Measurements from ENCODE around the gene LITAFD.

The LITAFD gene

DNA sequence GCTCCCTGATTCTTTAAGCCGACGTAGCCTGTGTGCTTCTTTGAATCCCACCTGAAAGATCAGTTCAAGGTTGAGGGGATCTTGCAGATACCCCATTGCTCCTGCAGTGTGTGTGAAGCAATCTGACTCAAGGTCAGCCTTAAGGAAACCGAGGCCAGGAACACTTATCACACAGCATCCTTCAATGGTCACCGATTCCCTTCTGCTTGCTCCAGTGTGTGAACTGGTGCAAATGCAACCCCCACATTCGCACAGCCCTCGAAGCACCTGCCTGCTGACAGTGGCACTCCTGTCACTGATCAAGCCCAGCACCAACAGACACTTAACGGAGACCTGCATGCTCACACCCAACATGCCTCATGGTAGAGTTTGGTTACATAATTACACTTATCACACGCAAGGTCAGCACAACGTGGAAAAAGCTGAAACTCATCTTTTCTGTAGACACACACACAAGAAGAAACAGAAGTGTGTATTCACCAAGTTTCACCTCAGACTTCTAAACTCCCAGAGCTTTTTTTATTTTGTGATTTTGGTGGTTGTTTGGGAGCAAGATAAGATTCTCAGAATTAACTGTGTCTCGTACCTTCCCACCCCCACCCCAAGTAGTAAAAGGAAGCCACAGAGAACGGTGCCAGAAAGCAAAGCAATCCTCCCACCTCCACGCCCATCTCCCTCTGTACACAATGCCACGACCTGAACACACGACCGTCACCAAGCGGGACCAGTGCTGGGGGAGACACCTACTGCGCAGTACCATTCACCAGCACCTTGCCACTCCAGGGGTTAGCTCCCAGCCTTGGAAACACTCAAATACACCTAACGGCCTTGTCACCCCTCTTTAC lies 37.2 kb downstream of the LITAFD start:
- Histone ChIP-seq H4K20me1 (ENCODE audit: control insufficient read depth, insufficient read depth, low read depth, low read length) (peaks cover 12% of the 10 kb centered on the region), H3K4me1 (ENCODE audit: control insufficient read depth, low read length) (peaks cover 6% of the 10 kb centered on the region; the same call in 1 of the 2 replicates), H3K4me3 (ENCODE audit: low read length) (no peak overlapping the region), H3K4me2 (ENCODE audit: low read length) (no peak overlapping the region), H3K9me2 (replicated peaks; ENCODE audit: control insufficient read depth, low read length) (no peaks in the 10 kb centered on the region), H3K9me3 (ENCODE audit: control insufficient read depth, insufficient read depth, low read length) (no peaks in the 10 kb centered on the region), H3K36me3 (ENCODE audit: control insufficient read depth, low read length) (peaks cover 97% of the 10 kb centered on the region), H3K27ac (ENCODE audit: low read depth, low read length) (no peak overlapping the region), H3K27me3 (ENCODE audit: control insufficient read depth, low read length) (no peaks in the 10 kb centered on the region), H3F3A (ENCODE audit: control insufficient read depth, insufficient read depth) (peaks cover 11% of the 10 kb centered on the region), H3K79me2 (ENCODE audit: control insufficient read depth, low read length) (peaks cover 54% of the 10 kb centered on the region)
- TF ChIP-seq EZH2phosphoT487 (IDR thresholded peaks at IDR 0.05; ENCODE audit: borderline replicate concordance, low read length) (no peak), CTCF (IDR thresholded peaks at IDR 0.05; ENCODE audit: low read depth, low read length, poor library complexity, severe bottlenecking) (no peak)

GRCh38 chr16:8919934-8920462 lies 37.8 kb downstream of the LITAFD start:
- Histone ChIP-seq H3K4me3 (ENCODE audit: low read length) (no peak overlapping the region), H3K4me1 (ENCODE audit: control insufficient read depth, low read length) (peaks cover 6% of the 10 kb centered on the region; the same call in 1 of the 2 replicates), H3K27me3 (ENCODE audit: control insufficient read depth, low read length) (no peaks in the 10 kb centered on the region), H3K27ac (ENCODE audit: low read depth, low read length) (no peak overlapping the region), H3K36me3 (ENCODE audit: control insufficient read depth, low read length) (peaks cover 97% of the 10 kb centered on the region), H3K4me2 (ENCODE audit: low read length) (no peak overlapping the region), H4K20me1 (ENCODE audit: control insufficient read depth, insufficient read depth, low read depth, low read length) (peaks cover 13% of the 10 kb centered on the region), H3K79me2 (ENCODE audit: control insufficient read depth, low read length) (peaks cover 54% of the 10 kb centered on the region), H3K9me3 (ENCODE audit: control insufficient read depth, insufficient read depth, low read length) (no peaks in the 10 kb centered on the region), H3F3A (ENCODE audit: control insufficient read depth, insufficient read depth) (peaks cover 11% of the 10 kb centered on the region), H3K9me2 (replicated peaks; ENCODE audit: control insufficient read depth, low read length) (no peaks in the 10 kb centered on the region)
- TF ChIP-seq EZH2phosphoT487 (IDR thresholded peaks at IDR 0.05; ENCODE audit: borderline replicate concordance, low read length) (no peak), CTCF (IDR thresholded peaks at IDR 0.05; ENCODE audit: low read depth, low read length, poor library complexity, severe bottlenecking) (no peak)

GRCh38 chr16:8920645-8921346 lies 38.6 kb downstream of the LITAFD start:
- no peak overlapping the region for H3K4me2 ChIP-seq (ENCODE audit: low read length)
- no peaks in the 10 kb centered on the region for H3K27me3 ChIP-seq (ENCODE audit: control insufficient read depth, low read length)
- peaks cover 6% of the 10 kb centered on the region; the same call in 1 of the 2 replicates for H3K4me1 ChIP-seq (ENCODE audit: control insufficient read depth, low read length)
- no peaks in the 10 kb centered on the region for H3K9me2 ChIP-seq (replicated peaks; ENCODE audit: control insufficient read depth, low read length)
- TF ChIP-seq CTCF (IDR thresholded peaks at IDR 0.05; ENCODE audit: low read depth, low read length, poor library complexity, severe bottlenecking) (no peak), EZH2phosphoT487 (IDR thresholded peaks at IDR 0.05; ENCODE audit: borderline replicate concordance, low read length) (no peak)
- H3K9me3 ChIP-seq (ENCODE audit: control insufficient read depth, insufficient read depth, low read length), result no peaks in the 10 kb centered on the region
- H3K79me2 ChIP-seq (ENCODE audit: control insufficient read depth, low read length), result peaks cover 57% of the 10 kb centered on the region
- no peak overlapping the region for H3K4me3 ChIP-seq (ENCODE audit: low read length)
- H4K20me1 ChIP-seq (ENCODE audit: control insufficient read depth, insufficient read depth, low read depth, low read length), result peaks cover 20% of the 10 kb centered on the region
- H3K36me3 ChIP-seq (ENCODE audit: control insufficient read depth, low read length), result peaks cover 97% of the 10 kb centered on the region
- H3F3A ChIP-seq (ENCODE audit: control insufficient read depth, insufficient read depth), result peaks cover 8% of the 10 kb centered on the region
- no peak overlapping the region for H3K27ac ChIP-seq (ENCODE audit: low read depth, low read length)
